H1 (cell line): ENCODE data around the gene TMEM222. TPM values are rescaled to one million over a fixed set of nuclear protein-coding genes. Genes with fewer than 3 reads are reported as not detected.

Experiments
- CTCF ChIA-PET: fragments of 300-600 bp; sonication (Branson Sonifier 250); formaldehyde crosslinking; loops from one replicate; lab custom pipeline; 2021; ENCODE audit not compliant: partially characterized antibody; lab: Charles Lee
- POLR2A ChIA-PET: fragments of 300-600 bp; sonication (Branson Sonifier 250); formaldehyde crosslinking; loops from one replicate; lab custom pipeline; 2021; ENCODE audit warnings: inconsistent platforms; ENCODE audit not compliant: partially characterized antibody; lab: Charles Lee
- DNase-seq, 2 experiments: peaks; one replicate each; pipeline versions ENCODE4 v3.0.0 to v3.0.0-alpha.2; 2010 to 2022; ENCODE audit warnings: low spot score in 2 of 2, low read depth in 1 of 2, mixed read lengths in 1 of 2
- FAIRE-seq: peaks from 2 replicates; lab custom pipeline; 2011; peaks lifted over from hg19 to GRCh38; lab: Jason Lieb, UNC
- H2AFZ ChIP-seq: 2 replicates; pipeline ENCODE4 v1.8.1; 2012; ENCODE audit warnings: low read length, inconsistent platforms
- H2AK5ac ChIP-seq: 2 replicates; pipeline ENCODE4 v1.6.1; 2013; ENCODE audit warnings: low read depth, low read length
- H2BK120ac ChIP-seq: replicated peaks from 2 replicates; pipeline ENCODE3; 2013; ENCODE audit warnings: low read depth, low read length, inconsistent platforms
- H2BK12ac ChIP-seq: 2 replicates; pipeline ENCODE4 v1.6.1; 2013; ENCODE audit warnings: low read depth, low read length
- H2BK15ac ChIP-seq: 2 replicates; pipeline ENCODE4 v1.6.1; 2013; ENCODE audit warnings: low read length
- H2BK20ac ChIP-seq: 2 replicates; pipeline ENCODE4 v1.6.1; 2013; ENCODE audit warnings: low read length
- H2BK5ac ChIP-seq: 2 replicates; pipeline ENCODE4 v1.6.1; 2013; ENCODE audit warnings: low read depth, low read length
- H3K14ac ChIP-seq: 2 replicates; pipeline ENCODE4 v1.6.1; 2013; ENCODE audit warnings: inconsistent platforms; ENCODE audit not compliant: insufficient read length
- H3K18ac ChIP-seq: 2 replicates; pipeline ENCODE4 v1.6.1; 2013; ENCODE audit warnings: low read length; ENCODE audit errors: extremely low read depth
- H3K23ac ChIP-seq: 2 replicates; pipeline ENCODE4 v1.6.1; 2013; ENCODE audit warnings: inconsistent platforms; ENCODE audit not compliant: insufficient read length
- H3K23me2 ChIP-seq: 2 replicates; pipeline ENCODE4 v1.6.1; 2013; ENCODE audit warnings: low read depth, low read length
- H3K27ac ChIP-seq: 2 replicates; pipeline ENCODE4 v1.6.1; 2011; ENCODE audit warnings: low read depth, low read length, inconsistent platforms
- H3K27me3 ChIP-seq, 4 experiments: replicated peaks in 1 of 4; 1 replicate in 1 of 4; 2 replicates in 3 of 4; pipeline versions ENCODE4 v1.6.1 to v1.8.1; 2011 to 2013; ENCODE audit warnings: low read length in 3 of 4, mild to moderate bottlenecking in 3 of 4, inconsistent platforms in 2 of 4, mixed read lengths in 2 of 4, moderate library complexity in 1 of 4; ENCODE audit not compliant: control insufficient read depth in 3 of 4, insufficient read depth in 3 of 4; ENCODE audit errors: extremely low read depth in 1 of 4
- H3K36me3 ChIP-seq, 4 experiments: 2 replicates each; pipeline versions ENCODE4 v1.6.1 to v1.8.1; 2011 to 2013; ENCODE audit warnings: mild to moderate bottlenecking in 4 of 4, low read length in 3 of 4, moderate library complexity in 2 of 4, control low read depth in 1 of 4, inconsistent platforms in 1 of 4; ENCODE audit not compliant: insufficient read depth in 4 of 4, control insufficient read depth in 2 of 4
- H3K4ac ChIP-seq: replicated peaks from 2 replicates; pipeline ENCODE3; 2013; ENCODE audit warnings: low read length, low read depth, mixed read lengths, inconsistent platforms; ENCODE audit not compliant: insufficient read length
- H3K4me1 ChIP-seq, 4 experiments: replicated peaks in 1 of 4; 1 replicate in 1 of 4; 2 replicates in 3 of 4; pipeline versions ENCODE4 v1.6.1 to v1.8.1; 2011 to 2013; ENCODE audit warnings: low read length in 3 of 4, inconsistent platforms in 2 of 4, mixed read lengths in 1 of 4; ENCODE audit not compliant: insufficient read depth in 4 of 4, control insufficient read depth in 3 of 4
- H3K4me2 ChIP-seq, 2 experiments: 2 replicates each; pipeline versions ENCODE4 v1.6.1 to v1.8.1; 2011 to 2013; ENCODE audit warnings: low read depth in 2 of 2, low read length in 2 of 2, control low read depth in 1 of 2, inconsistent platforms in 1 of 2, mild to moderate bottlenecking in 1 of 2; ENCODE audit not compliant: insufficient read depth in 1 of 2
- H3K4me3 ChIP-seq, 4 experiments: fragments of 200-600, 300-600 bp in 1 of 4; sonication (generic), shearing (Covaris generic), sonication (Bioruptor Twin) in 1 of 4; 2 replicates each; pipeline versions ENCODE4 v1.5.1 to v1.8.1; 2011 to 2016; ENCODE audit warnings: low read length in 4 of 4, low read depth in 3 of 4, control low read depth in 2 of 4, inconsistent platforms in 2 of 4, mild to moderate bottlenecking in 2 of 4, mixed read lengths in 1 of 4, moderate library complexity in 1 of 4; ENCODE audit not compliant: insufficient read depth in 2 of 4; ENCODE audit errors: extremely low read depth in 1 of 4
- H3K56ac ChIP-seq: replicated peaks from 2 replicates; pipeline ENCODE3; 2013; ENCODE audit warnings: low read depth, mild to moderate bottlenecking, mixed read lengths, low read length, inconsistent platforms; ENCODE audit not compliant: insufficient read length
- H3K79me1 ChIP-seq: 2 replicates; pipeline ENCODE4 v1.6.1; 2013; ENCODE audit warnings: low read depth, low read length, control low read depth
- H3K79me2 ChIP-seq, 2 experiments: 2 replicates each; pipeline versions ENCODE4 v1.6.1 to v1.8.1; 2012 to 2013; ENCODE audit warnings: low read length in 2 of 2, mild to moderate bottlenecking in 2 of 2, inconsistent platforms in 1 of 2; ENCODE audit not compliant: insufficient read depth in 2 of 2, control insufficient read depth in 1 of 2
- H3K9ac ChIP-seq, 4 experiments: replicated peaks in 1 of 4; 1 replicate in 1 of 4; 2 replicates in 3 of 4; pipeline versions ENCODE4 v1.6.1 to v1.8.1; 2011 to 2013; ENCODE audit warnings: low read depth in 3 of 4, low read length in 3 of 4, control low read depth in 2 of 4, mild to moderate bottlenecking in 2 of 4, moderate library complexity in 2 of 4, inconsistent platforms in 1 of 4; ENCODE audit errors: extremely low read depth in 1 of 4
- H3K9me3 ChIP-seq, 2 experiments: 2 replicates each; pipeline versions ENCODE4 v1.6.1 to v1.8.1; 2012 to 2013; ENCODE audit warnings: mild to moderate bottlenecking in 2 of 2, moderate library complexity in 2 of 2, control low read depth in 1 of 2, inconsistent platforms in 1 of 2, low read depth in 1 of 2, low read length in 1 of 2, mixed read lengths in 1 of 2; ENCODE audit not compliant: insufficient read depth in 2 of 2
- H4K20me1 ChIP-seq, 2 experiments: replicated peaks in 1 of 2; 2 replicates each; pipeline versions ENCODE3 to v1.8.1; 2011 to 2013; ENCODE audit warnings: inconsistent platforms in 2 of 2, low read length in 2 of 2, mild to moderate bottlenecking in 1 of 2; ENCODE audit not compliant: insufficient read depth in 2 of 2, control insufficient read depth in 1 of 2
- H4K5ac ChIP-seq: 2 replicates; pipeline ENCODE4 v1.6.1; 2013; ENCODE audit warnings: low read length, low read depth, mixed read lengths, inconsistent platforms; ENCODE audit not compliant: insufficient read length
- H4K8ac ChIP-seq: 2 replicates; pipeline ENCODE4 v1.8.0; 2013; ENCODE audit warnings: mild to moderate bottlenecking, moderate library complexity, low read length, inconsistent platforms; ENCODE audit not compliant: insufficient read depth; ENCODE audit errors: extremely low read depth
- H4K91ac ChIP-seq: replicated peaks from 2 replicates; pipeline ENCODE3; 2013; ENCODE audit warnings: low read length, mixed read lengths, inconsistent platforms; ENCODE audit not compliant: insufficient read length
- CBX5 ChIP-seq: fragments of 300-800, 300-1000 bp; sonication (generic); IDR thresholded peaks from 2 replicates; pipeline ENCODE4 v1.7.1; 2016; ENCODE audit warnings: antibody characterized with exemption, low read length, low read depth
- JUND ChIP-seq: IDR thresholded peaks from 2 replicates; pipeline ENCODE4 v1.6.1; 2011; ENCODE audit warnings: mild to moderate bottlenecking, improper control_type of control experiment, low read length
- MAFK ChIP-seq: IDR thresholded peaks from 2 replicates; pipeline ENCODE4 v1.6.1; 2012; ENCODE audit warnings: low read depth, mild to moderate bottlenecking, improper control_type of control experiment, low read length
- WGBS, 2 experiments: shearing (Covaris generic) in 1 of 2; methylation state at CpG; one replicate each; pipeline versions ENCODE4 v1.1.6 to v1.1.7; 2013 to 2015; ENCODE audit warnings: low lambda C conversion rate in 2 of 2, mixed read lengths in 2 of 2, inconsistent platforms in 1 of 2, low coverage in 1 of 2, missing lambda C conversion rate in 1 of 2; ENCODE audit not compliant: insufficient replicate concordance in 2 of 2, insufficient coverage in 1 of 2, insufficient read length in 1 of 2; ENCODE audit errors: extremely low coverage in 1 of 2, missing lambda C conversion rate in 1 of 2; 5-methylcytosine and 5-hydroxymethylcytosine counted together
- polyA plus RNA-seq, 7 experiments: library from polyadenylated mRNA; depleted of rRNA in 3 of 7; stranded (reverse) in 5 of 7; unstranded in 2 of 7; fragments of >200 nt in 5 of 7; fragments of 200-250 nt in 2 of 7; gene quantifications; 1 replicate in 5 of 7; 2 replicates in 1 of 7; 4 replicates in 1 of 7; pipeline versions ENCODE4 v1.2.1 to v1.2.3, GENCODE V29; 2011 to 2013; ENCODE audit warnings: missing spikeins in 2 of 7, mixed read lengths in 2 of 7
- total RNA-seq: library from RNA; stranded (reverse); fragmentation: NEBNext Ultra II Directional; extraction: Animal tissue kit (Norgen Biotek cat#: 25700); gene quantifications from 2 replicates; pipeline ENCODE4 v1.2.1, GENCODE V29; 2021

Gene TMEM222
- total and polyA plus RNA-seq, 2 of the 8 experiments (the other 6 are each of a cell fraction or from before 2014, with no cell fraction given) = 27.0 to 51.8 TPM

- H3K9ac ChIP-seq = no peak overlapping the region
- H3K27me3 ChIP-seq = peaks cover 0 to 16% (median 9%) of the 10 kb centered on the region in 4 experiments; a peak in 6 of 7 replicates
- WGBS, 2 experiments = 86% methylated on average over 11 of the region's 11 CpGs; no CpG with 5 or more reads in 1 of the 2 experiments
- H3K23me2 ChIP-seq = peaks cover 4% of the 10 kb centered on the region; the same call in 1 of the 2 replicates
- no peaks in the 10 kb centered on the region for H3K79me1 ChIP-seq
- no peak overlapping the region for H3K56ac ChIP-seq
- no peak for TF ChIP-seq JUND
- TF ChIP-seq CBX5 = no peak
- TF ChIP-seq MAFK = no peak
- H2AK5ac ChIP-seq = no peak overlapping the region
- peak overlapping the region; percentile 8 for H4K5ac ChIP-seq
- H2BK15ac ChIP-seq = peak overlapping the region; percentile 97
- no peak overlapping the region for H3K27ac ChIP-seq
- H3K23ac ChIP-seq = no peak overlapping the region
- FAIRE-seq = no peak
- H2BK12ac ChIP-seq = no peak overlapping the region; the same call in 1 of the 2 replicates
- H3K4ac ChIP-seq = no peak overlapping the region
- no peak overlapping the region for H3K4me3 ChIP-seq
- no peak overlapping the region for H3K14ac ChIP-seq
- no peak overlapping the region for H4K91ac ChIP-seq
- peaks cover 0 to 7% (median under 1%) of the 10 kb centered on the region in 4 experiments; a peak in 2 of 7 replicates for H3K4me1 ChIP-seq
- H2AFZ ChIP-seq = no peak overlapping the region
- H3K36me3 ChIP-seq = no peaks in the 10 kb centered on the region
- H2BK5ac ChIP-seq = no peak overlapping the region
- no peaks in the 10 kb centered on the region for H3K79me2 ChIP-seq
- H2BK120ac ChIP-seq = no peak overlapping the region
- DNase-seq = no peak
- no peak overlapping the region for H2BK20ac ChIP-seq
- POLR2A ChIA-PET = interaction anchor here (1.1 to 1.3 kb wide), 2 partner anchors 11 to 143 kb away, joined by 3 to 4 read pairs; no protein-coding TSS in a partner anchor
- H4K20me1 ChIP-seq = no peaks in the 10 kb centered on the region
- CTCF ChIA-PET = interaction anchor here (0.9 to 18.9 kb wide), 10 partner anchors 8 to 177 kb away, joined by 3 to 625 read pairs (median 4); partner anchors contain the start of genes FCN3, GPR3 and MAP3K6
- no peak overlapping the region for H3K4me2 ChIP-seq
- no peaks in the 10 kb centered on the region for H3K9me3 ChIP-seq
- 0 out of 2 replicates have a peak overlapping the region, but pooled peaks have one; percentile 57 for H4K8ac ChIP-seq
- H3K18ac ChIP-seq = no peak overlapping the region
Observed at GRCh38 chr1:27379564-27380122, 57.7 kb downstream of the TMEM222 start.
